ENCODE measurements around the gene CCNF. TPM values are rescaled to one million over a fixed set of nuclear protein-coding genes. Genes with fewer than 3 reads are reported as not detected.

Gene CCNF
- total and polyA plus RNA-seq, 2 of the 4 experiments (the other 2 are of a cell fraction): 8.2 to 20.1 TPM

DNA sequence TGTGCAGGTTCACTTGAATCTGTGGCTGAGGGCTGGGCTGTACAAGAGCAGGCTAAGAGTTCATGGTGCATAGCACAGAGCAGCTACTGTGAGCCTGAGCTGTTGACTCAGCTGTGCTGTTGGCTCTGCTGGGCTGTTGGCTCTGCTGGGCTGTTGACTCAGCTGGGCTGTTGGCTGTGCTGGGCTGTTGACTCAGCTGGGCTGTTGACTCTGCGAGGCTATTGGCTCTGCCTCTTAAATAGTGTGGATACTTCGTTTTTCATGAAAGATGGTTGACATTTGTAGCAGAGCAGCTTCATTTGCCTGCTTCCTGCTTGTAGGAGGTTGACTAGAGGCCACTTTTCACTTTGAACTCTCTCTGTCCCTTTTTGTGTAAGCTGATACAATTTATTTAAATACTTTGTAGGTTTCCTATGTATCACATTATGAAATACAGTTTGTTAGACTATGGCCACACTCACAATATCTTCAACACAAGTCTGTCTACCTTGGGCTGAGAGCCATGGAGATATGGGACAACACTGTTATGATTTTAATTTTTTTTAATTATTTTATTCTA lies 40.3 kb upstream of the CCNF start:
- intact Hi-C loops (cut with micrococcal nuclease): no loop called here
- no peak overlapping the region for H3K4me3 ChIP-seq (ENCODE audit: insufficient read depth, low read depth, low read length)
- TF ChIP-seq RCOR1 (IDR thresholded peaks at IDR 0.05; ENCODE audit: insufficient replicate concordance, low read length) (no peak), POLR2A (IDR thresholded peaks at IDR 0.05; ENCODE audit: low read depth, low read length) (no peak), NFE2L2 (IDR thresholded peaks at IDR 0.05; ENCODE audit: low read depth, low read length) (no peak), RFX5 (IDR thresholded peaks at IDR 0.05; ENCODE audit: low read depth, low read length) (no peak), RAD21 (IDR thresholded peaks at IDR 0.05; ENCODE audit: low read length) (no peak), FOS (IDR thresholded peaks at IDR 0.05; ENCODE audit: low read depth, low read length) (no peak), MXI1 (IDR thresholded peaks at IDR 0.05; ENCODE audit: borderline replicate concordance, low read depth, low read length) (no peak), CHD1 (IDR thresholded peaks at IDR 0.05; ENCODE audit: low read depth, low read length) (no peak), MAZ (IDR thresholded peaks at IDR 0.05; ENCODE audit: borderline replicate concordance, low read depth, low read length) (no peak), BHLHE40 (IDR thresholded peaks at IDR 0.05; ENCODE audit: low read depth, low read length) (no peak), SMC3 (IDR thresholded peaks at IDR 0.05; ENCODE audit: low read depth, low read length) (no peak), MAFK (IDR thresholded peaks at IDR 0.05; ENCODE audit: low read depth, low read length) (no peak), CEBPB (IDR thresholded peaks at IDR 0.05; ENCODE audit: low read depth, low read length) (no peak)
- TF ChIP-seq, protein P1, sequence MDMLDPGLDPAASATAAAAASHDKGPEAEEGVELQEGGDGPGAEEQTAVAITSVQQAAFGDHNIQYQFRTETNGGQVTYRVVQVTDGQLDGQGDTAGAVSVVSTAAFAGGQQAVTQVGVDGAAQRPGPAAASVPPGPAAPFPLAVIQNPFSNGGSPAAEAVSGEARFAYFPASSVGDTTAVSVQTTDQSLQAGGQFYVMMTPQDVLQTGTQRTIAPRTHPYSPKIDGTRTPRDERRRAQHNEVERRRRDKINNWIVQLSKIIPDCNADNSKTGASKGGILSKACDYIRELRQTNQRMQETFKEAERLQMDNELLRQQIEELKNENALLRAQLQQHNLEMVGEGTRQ (IDR thresholded peaks at IDR 0.05; ENCODE audit: low read depth, low read length): no peak
- TF ChIP-seq, protein P2, sequence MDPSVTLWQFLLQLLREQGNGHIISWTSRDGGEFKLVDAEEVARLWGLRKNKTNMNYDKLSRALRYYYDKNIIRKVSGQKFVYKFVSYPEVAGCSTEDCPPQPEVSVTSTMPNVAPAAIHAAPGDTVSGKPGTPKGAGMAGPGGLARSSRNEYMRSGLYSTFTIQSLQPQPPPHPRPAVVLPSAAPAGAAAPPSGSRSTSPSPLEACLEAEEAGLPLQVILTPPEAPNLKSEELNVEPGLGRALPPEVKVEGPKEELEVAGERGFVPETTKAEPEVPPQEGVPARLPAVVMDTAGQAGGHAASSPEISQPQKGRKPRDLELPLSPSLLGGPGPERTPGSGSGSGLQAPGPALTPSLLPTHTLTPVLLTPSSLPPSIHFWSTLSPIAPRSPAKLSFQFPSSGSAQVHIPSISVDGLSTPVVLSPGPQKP (IDR thresholded peaks at IDR 0.05; ENCODE audit: borderline replicate concordance, low read depth, low read length): no peak
- TF ChIP-seq, protein P3, sequence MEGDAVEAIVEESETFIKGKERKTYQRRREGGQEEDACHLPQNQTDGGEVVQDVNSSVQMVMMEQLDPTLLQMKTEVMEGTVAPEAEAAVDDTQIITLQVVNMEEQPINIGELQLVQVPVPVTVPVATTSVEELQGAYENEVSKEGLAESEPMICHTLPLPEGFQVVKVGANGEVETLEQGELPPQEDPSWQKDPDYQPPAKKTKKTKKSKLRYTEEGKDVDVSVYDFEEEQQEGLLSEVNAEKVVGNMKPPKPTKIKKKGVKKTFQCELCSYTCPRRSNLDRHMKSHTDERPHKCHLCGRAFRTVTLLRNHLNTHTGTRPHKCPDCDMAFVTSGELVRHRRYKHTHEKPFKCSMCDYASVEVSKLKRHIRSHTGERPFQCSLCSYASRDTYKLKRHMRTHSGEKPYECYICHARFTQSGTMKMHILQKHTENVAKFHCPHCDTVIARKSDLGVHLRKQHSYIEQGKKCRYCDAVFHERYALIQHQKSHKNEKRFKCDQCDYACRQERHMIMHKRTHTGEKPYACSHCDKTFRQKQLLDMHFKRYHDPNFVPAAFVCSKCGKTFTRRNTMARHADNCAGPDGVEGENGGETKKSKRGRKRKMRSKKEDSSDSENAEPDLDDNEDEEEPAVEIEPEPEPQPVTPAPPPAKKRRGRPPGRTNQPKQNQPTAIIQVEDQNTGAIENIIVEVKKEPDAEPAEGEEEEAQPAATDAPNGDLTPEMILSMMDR (conservative IDR thresholded peaks at IDR 0.05; ENCODE audit: low read depth, low read length): no peak
- no peak overlapping the region for H4K8ac ChIP-seq (ENCODE audit: low read depth in 2 of 2, low read length in 2 of 2)
- ATAC-seq (ENCODE audit: low read depth) (peak; percentile 67; the same call in 1 of the 2 replicates), DNase-seq (peak; percentile 82)
- dilution Hi-C loops (cut with HindIII; ENCODE audit: low sequenced_read_pairs, unreplicated experiment): no loop called here
- WGBS, 2 experiments (ENCODE audit: extremely low coverage in 2 of 2, insufficient read length in 1 of 2): no CpG with 5 or more reads among the region's 2 CpGs
- in situ Hi-C loops (cut with MboI; ENCODE audit: low sequenced_read_pairs): loop anchor here (25.0 kb wide), 1 partner anchor 502 kb away; no protein-coding TSS in a partner anchor
- H3K9me3 ChIP-seq (ENCODE audit: control insufficient read depth, insufficient read depth, low read length): peaks cover 5% of the 10 kb centered on the region; the same call in 1 of the 2 replicates
- H2BK120ac ChIP-seq (ENCODE audit: low read depth, low read length): no peak overlapping the region
- ChIA-PET CTCF (no interaction called here), POLR2A (ENCODE audit: unreplicated experiment) (no interaction called here)
- H3K4me2 ChIP-seq (ENCODE audit: low read depth, low read length): no peak overlapping the region
- H2BK20ac ChIP-seq (ENCODE audit: low read depth, low read length): no peak overlapping the region
- no peak overlapping the region for H3K4ac ChIP-seq (ENCODE audit: low read depth, low read length)
- H3K56ac ChIP-seq (ENCODE audit: extremely low read depth, insufficient read depth, low read length): no peak overlapping the region
- no peaks in the 10 kb centered on the region for H4K20me1 ChIP-seq (ENCODE audit: insufficient read depth, low read length)
- H3K27me3 ChIP-seq (ENCODE audit: control insufficient read depth, insufficient read depth, low read length): peaks cover 4% of the 10 kb centered on the region; the same call in 1 of the 2 replicates
- no peak overlapping the region for H2AFZ ChIP-seq (replicated peaks; ENCODE audit: low read length, poor library complexity)
- H3K79me1 ChIP-seq (ENCODE audit: low read depth in 1 of 2, low read length in 2 of 2): no peaks in the 10 kb centered on the region
- H2AK5ac ChIP-seq (ENCODE audit: low read depth, low read length): no peak overlapping the region
- H3K36me3 ChIP-seq (ENCODE audit: control insufficient read depth, insufficient read depth, low read length): no peaks in the 10 kb centered on the region
- no peak overlapping the region for H3K23ac ChIP-seq (ENCODE audit: low read depth, low read length)
- H3K9me1 ChIP-seq (ENCODE audit: insufficient read depth, low read length): no peaks in the 10 kb centered on the region
- no peak overlapping the region for H3K18ac ChIP-seq (ENCODE audit: low read depth, low read length)
- H4K5ac ChIP-seq (ENCODE audit: low read depth, low read length): no peak overlapping the region
- no peak overlapping the region for H2BK15ac ChIP-seq (ENCODE audit: low read depth, low read length)
- 0 out of 2 replicates have a peak, but pooled peaks cover 3% of the 10 kb centered on the region for H3K4me1 ChIP-seq (ENCODE audit: control insufficient read depth, insufficient read depth, low read length)
- H3K27ac ChIP-seq (ENCODE audit: insufficient read depth, low read length): no peak overlapping the region
- H2AK9ac ChIP-seq (replicated peaks; ENCODE audit: low read depth, low read length, poor library complexity): no peak overlapping the region
- no peak overlapping the region for H2BK5ac ChIP-seq (ENCODE audit: low read depth, low read length, poor library complexity, severe bottlenecking)
- no peak overlapping the region for H3K14ac ChIP-seq (replicated peaks; ENCODE audit: low read depth, low read length)
- no peak overlapping the region for H4K91ac ChIP-seq (ENCODE audit: insufficient read depth, low read depth, low read length)
- H3K9ac ChIP-seq (ENCODE audit: low read depth, low read length): no peak overlapping the region
- no TSS peak for BruUV-seq (replicated peaks)

Measured in IMR-90 (cell line).